Karpas-422 (cell line): Measurements from ENCODE around the gene TIMM50. TPM values are rescaled to one million over a fixed set of nuclear protein-coding genes. Genes with fewer than 3 reads are reported as not detected.

Experiments
- DNase-seq: peaks from one replicate; pipeline ENCODE4 v3.0.0-alpha.2; 2015
- H2AFZ ChIP-seq: fragments of 200-600 bp; sonication (generic); 2 replicates; pipeline ENCODE4 v1.6.1; 2014; ENCODE audit warnings: antibody characterized with exemption, low read length, mixed read lengths
- H3K27ac ChIP-seq: fragments of 200-600 bp; sonication (generic); 2 replicates; pipeline ENCODE4 v1.5.1; 2014; ENCODE audit warnings: mild to moderate bottlenecking, low read length, moderate library complexity
- H3K27me3 ChIP-seq: fragments of 200-600 bp; sonication (generic); 2 replicates; pipeline ENCODE4 v1.6.1; 2014; ENCODE audit warnings: low read length, mixed read lengths
- H3K36me3 ChIP-seq: fragments of 200-600 bp; sonication (generic); 2 replicates; pipeline ENCODE4 v1.6.1; 2014; ENCODE audit warnings: low read length, mixed read lengths; ENCODE audit not compliant: insufficient read depth
- H3K4me1 ChIP-seq: fragments of 200-600 bp; sonication (generic); 2 replicates; pipeline ENCODE4 v1.6.1; 2014; ENCODE audit warnings: mild to moderate bottlenecking, low read length, mixed read lengths
- H3K4me2 ChIP-seq: fragments of 200-600 bp; sonication (generic); 2 replicates; pipeline ENCODE4 v1.6.1; 2014; ENCODE audit warnings: low read length, low read depth, mild to moderate bottlenecking; ENCODE audit not compliant: poor library complexity, severe bottlenecking
- H3K4me3 ChIP-seq: fragments of 200-600 bp; sonication (generic); 2 replicates; pipeline ENCODE4 v1.5.1; 2014; ENCODE audit warnings: mild to moderate bottlenecking, antibody characterized with exemption, low read length, mixed read lengths
- H3K79me2 ChIP-seq: fragments of 200-600 bp; sonication (generic); 2 replicates; pipeline ENCODE4 v1.6.1; 2014; ENCODE audit warnings: mild to moderate bottlenecking, low read length, mixed read lengths
- H3K9ac ChIP-seq: fragments of 200-600 bp; sonication (generic); 2 replicates; pipeline ENCODE4 v1.6.0; 2014; ENCODE audit warnings: low read length
- H3K9me2 ChIP-seq: fragments of 200-600 bp; sonication (generic), shearing (Covaris generic); replicated peaks from 2 replicates; pipeline ENCODE4 v1.6.0; 2014; ENCODE audit warnings: mild to moderate bottlenecking, low read length, moderate library complexity; ENCODE audit not compliant: insufficient read depth
- H3K9me3 ChIP-seq: fragments of 300-700, 200-600 bp; sonication (generic); 2 replicates; pipeline ENCODE4 v1.6.1; 2014; ENCODE audit warnings: low read length, mixed read lengths
- H4K20me1 ChIP-seq: fragments of 200-600 bp; sonication (generic); 2 replicates; pipeline ENCODE4 v1.6.1; 2014; ENCODE audit warnings: mild to moderate bottlenecking, antibody characterized with exemption, low read length, low read depth; ENCODE audit not compliant: insufficient read depth
- total RNA-seq: library from RNA; depleted of rRNA; stranded (reverse); fragments of >200 nt; shearing (Covaris generic); gene quantifications from 2 replicates; pipeline ENCODE4 v1.2.3, GENCODE V29; 2014; ENCODE audit warnings: low replicate concordance

Gene TIMM50
- total RNA-seq, 1 experiment from 2014 or later: 61.2 TPM

- H3K27ac ChIP-seq: no peak overlapping the region
- no peaks in the 10 kb centered on the region for H3K27me3 ChIP-seq
- H3K36me3 ChIP-seq: no peaks in the 10 kb centered on the region
- no peaks in the 10 kb centered on the region for H3K9me2 ChIP-seq
- peaks cover 25% of the 10 kb centered on the region for H3K4me1 ChIP-seq
- H3K9ac ChIP-seq: no peak overlapping the region
- no peaks in the 10 kb centered on the region for H4K20me1 ChIP-seq
- H2AFZ ChIP-seq: no peak overlapping the region
- DNase-seq: no peak
- no peaks in the 10 kb centered on the region for H3K9me3 ChIP-seq
- H3K4me2 ChIP-seq: peak overlapping the region; percentile 55
- H3K79me2 ChIP-seq: no peaks in the 10 kb centered on the region
- H3K4me3 ChIP-seq: no peak overlapping the region
Measured at GRCh38 chr19:39499932-39500331, 19.3 kb downstream of the TIMM50 start.

GRCh38 chr19:39500543-39500942, 19.9 kb downstream of the TIMM50 start:
- no peak overlapping the region for H3K4me3 ChIP-seq
- no peaks in the 10 kb centered on the region for H4K20me1 ChIP-seq
- no peaks in the 10 kb centered on the region for H3K27me3 ChIP-seq

GRCh38 chr19:39501340-39501739, 20.7 kb downstream of the TIMM50 start:
- no peaks in the 10 kb centered on the region for H3K36me3 ChIP-seq
- H3K27ac ChIP-seq: no peak overlapping the region
- no peak for DNase-seq
- H4K20me1 ChIP-seq: no peaks in the 10 kb centered on the region
- no peaks in the 10 kb centered on the region for H3K79me2 ChIP-seq
- H3K4me2 ChIP-seq: no peak overlapping the region
- no peaks in the 10 kb centered on the region for H3K9me2 ChIP-seq
- H3K9ac ChIP-seq: no peak overlapping the region
- peaks cover 25% of the 10 kb centered on the region for H3K4me1 ChIP-seq
- H3K27me3 ChIP-seq: no peaks in the 10 kb centered on the region
- no peak overlapping the region for H3K4me3 ChIP-seq
- no peak overlapping the region for H2AFZ ChIP-seq
- H3K9me3 ChIP-seq: no peaks in the 10 kb centered on the region

More at GRCh38 chr19:39500543-39500942, 19.9 kb downstream of the TIMM50 start:
- no peak for DNase-seq
- Histone ChIP-seq H3K4me2 (no peak overlapping the region), H3K27ac (no peak overlapping the region), H3K36me3 (no peaks in the 10 kb centered on the region), H2AFZ (no peak overlapping the region), H3K79me2 (no peaks in the 10 kb centered on the region), H3K9ac (no peak overlapping the region), H3K9me3 (no peaks in the 10 kb centered on the region), H3K4me1 (peaks cover 25% of the 10 kb centered on the region), H3K9me2 (no peaks in the 10 kb centered on the region)

GRCh38 chr19:39502640-39503417, 22.2 kb downstream of the TIMM50 start:
- peaks cover 32% of the 10 kb centered on the region for H3K4me1 ChIP-seq
- DNase-seq: peak; percentile 90
- no peaks in the 10 kb centered on the region for H3K27me3 ChIP-seq
- no peak overlapping the region for H3K4me2 ChIP-seq
- H3K36me3 ChIP-seq: no peaks in the 10 kb centered on the region
- H3K4me3 ChIP-seq: no peak overlapping the region
- no peaks in the 10 kb centered on the region for H3K9me2 ChIP-seq
- 0 out of 2 replicates have a peak overlapping the region, but pooled peaks have one; percentile 81 for H2AFZ ChIP-seq
- H3K9ac ChIP-seq: no peak overlapping the region
- no peaks in the 10 kb centered on the region for H4K20me1 ChIP-seq
- no peaks in the 10 kb centered on the region for H3K9me3 ChIP-seq
- no peaks in the 10 kb centered on the region for H3K79me2 ChIP-seq
- no peak overlapping the region for H3K27ac ChIP-seq

GRCh38 chr19:39506598-39506943, 25.9 kb downstream of the TIMM50 start:
- H3K9me3 ChIP-seq: no peaks in the 10 kb centered on the region
- DNase-seq: no peak
- H3K4me2 ChIP-seq: peak overlapping the region; percentile 87
- H3K9ac ChIP-seq: no peak overlapping the region
- H3K27ac ChIP-seq: no peak overlapping the region
- H3K9me2 ChIP-seq: no peaks in the 10 kb centered on the region
- H4K20me1 ChIP-seq: no peaks in the 10 kb centered on the region
- H3K4me3 ChIP-seq: peak overlapping the region; percentile 73; the same call in 1 of the 2 replicates
- H2AFZ ChIP-seq: no peak overlapping the region
- H3K4me1 ChIP-seq: peaks cover 18% of the 10 kb centered on the region
- no peaks in the 10 kb centered on the region for H3K27me3 ChIP-seq
- no peaks in the 10 kb centered on the region for H3K79me2 ChIP-seq
- H3K36me3 ChIP-seq: no peaks in the 10 kb centered on the region

- peak; percentile 83 for DNase-seq
- H3K36me3 ChIP-seq: no peaks in the 10 kb centered on the region
- no peak overlapping the region for H3K27ac ChIP-seq
- peak overlapping the region; percentile 87 for H3K4me2 ChIP-seq
- H3K9ac ChIP-seq: peak overlapping the region; percentile 66
- H3K9me2 ChIP-seq: no peaks in the 10 kb centered on the region
- no peaks in the 10 kb centered on the region for H3K9me3 ChIP-seq
- peak overlapping the region; percentile 73 for H3K4me3 ChIP-seq
- no peaks in the 10 kb centered on the region for H3K79me2 ChIP-seq
- H3K4me1 ChIP-seq: peaks cover 18% of the 10 kb centered on the region
- no peaks in the 10 kb centered on the region for H3K27me3 ChIP-seq
- no peaks in the 10 kb centered on the region for H4K20me1 ChIP-seq
- peak overlapping the region; percentile 83; the same call in 1 of the 2 replicates for H2AFZ ChIP-seq
Measured at GRCh38 chr19:39506944-39507714, 26.5 kb downstream of the TIMM50 start.

- Histone ChIP-seq H3K9me3 (no peaks in the 10 kb centered on the region), H3K27me3 (no peaks in the 10 kb centered on the region), H3K36me3 (no peaks in the 10 kb centered on the region), H4K20me1 (no peaks in the 10 kb centered on the region), H3K79me2 (no peaks in the 10 kb centered on the region), H3K4me1 (peaks cover 18% of the 10 kb centered on the region), H3K4me2 (peak overlapping the region; percentile 87), H3K9ac (peak overlapping the region; percentile 66), H3K27ac (no peak overlapping the region), H2AFZ (peak overlapping the region; percentile 83; the same call in 1 of the 2 replicates), H3K9me2 (no peaks in the 10 kb centered on the region), H3K4me3 (peak overlapping the region; percentile 73)
- DNase-seq: no peak
Measured at GRCh38 chr19:39507715-39508364, 27.2 kb downstream of the TIMM50 start.

- H3K4me2 ChIP-seq: no peak overlapping the region
- H3K9me3 ChIP-seq: no peaks in the 10 kb centered on the region
- no peaks in the 10 kb centered on the region for H3K36me3 ChIP-seq
- H3K27me3 ChIP-seq: no peaks in the 10 kb centered on the region
- peaks cover 18% of the 10 kb centered on the region for H3K4me1 ChIP-seq
- no peak overlapping the region for H3K27ac ChIP-seq
- H4K20me1 ChIP-seq: no peaks in the 10 kb centered on the region
- H2AFZ ChIP-seq: no peak overlapping the region
- H3K9me2 ChIP-seq: no peaks in the 10 kb centered on the region
- H3K9ac ChIP-seq: no peak overlapping the region
- no peak for DNase-seq
- no peak overlapping the region for H3K4me3 ChIP-seq
- no peaks in the 10 kb centered on the region for H3K79me2 ChIP-seq
Measured at GRCh38 chr19:39508629-39509028, 28.0 kb downstream of the TIMM50 start.
